Thymus (tissue), 11 donors: ENCODE results near the gene SCAMP1. TPM values are rescaled to one million over a fixed set of nuclear protein-coding genes. Genes with fewer than 3 reads are reported as not detected.
"Not testable (repeated sequence)": the region's sequence is repeated elsewhere in the genome, so short reads cannot be mapped to it uniquely, and the experiment has no call there.

Experiments
- DNase-seq, 9 donors: peaks; one replicate each; pipeline ENCODE4 v3.0.0-alpha.2; 2013; ENCODE audit warnings: low spot score in 9 of 9, low read depth in 6 of 9, missing footprints in 1 of 9
- H3K27ac ChIP-seq, 2 donors: one replicate each; pipeline ENCODE4 v1.5.1; 2013; ENCODE audit warnings: control low read depth in 1 of 2, low read depth in 1 of 2, low read length in 1 of 2, mild to moderate bottlenecking in 1 of 2, moderate library complexity in 1 of 2
- H3K27me3 ChIP-seq, 2 donors: one replicate each; pipeline ENCODE4 v1.5.1; 2013; ENCODE audit warnings: low read length in 1 of 2; ENCODE audit not compliant: control insufficient read depth in 2 of 2, insufficient read depth in 1 of 2
- H3K36me3 ChIP-seq, 2 donors: one replicate each; pipeline ENCODE4 v1.5.1; 2013; ENCODE audit warnings: low read length in 1 of 2, mild to moderate bottlenecking in 1 of 2, moderate library complexity in 1 of 2; ENCODE audit not compliant: control insufficient read depth in 2 of 2, insufficient read depth in 2 of 2
- H3K4me1 ChIP-seq, 2 donors: one replicate each; pipeline ENCODE4 v1.5.1; 2013; ENCODE audit warnings: low read length in 2 of 2; ENCODE audit not compliant: control insufficient read depth in 2 of 2, insufficient read depth in 2 of 2
- H3K4me3 ChIP-seq, 2 donors: one replicate each; pipeline ENCODE4 v1.5.1; 2013; ENCODE audit warnings: low read length in 2 of 2, control low read depth in 1 of 2, mild to moderate bottlenecking in 1 of 2
- H3K9me3 ChIP-seq, 2 donors: one replicate each; pipeline ENCODE4 v1.5.1; 2013; ENCODE audit warnings: low read length in 1 of 2, mild to moderate bottlenecking in 1 of 2; ENCODE audit not compliant: control insufficient read depth in 2 of 2, insufficient read depth in 1 of 2
- WGBS: extraction: QIAGEN DNeasy Blood & Tissue Kit; methylation state at CpG from one replicate; pipeline ENCODE4 v1.1.7; 2013; 5-methylcytosine and 5-hydroxymethylcytosine counted together
- polyA plus RNA-seq: library from polyadenylated mRNA; stranded (reverse); fragments of 200-250 nt; gene quantifications from one replicate; pipeline ENCODE4 v1.2.3, GENCODE V29; 2013
- total RNA-seq: library from RNA; stranded (reverse); fragments of 120-200 nt; gene quantifications from one replicate; pipeline ENCODE4 v1.2.4, GENCODE V29; 2013
- donor health status: healthy.

SCAMP1 gene
- total and polyA plus RNA-seq, 2 donors: 15.1 to 26.6 TPM

- H3K4me3 ChIP-seq: no peak overlapping the region
- no peak overlapping the region for H3K27ac ChIP-seq
- WGBS: 100% methylated on average over 2 of the region's 2 CpGs
- H3K27me3 ChIP-seq: no peaks in the 10 kb centered on the region
- H3K36me3 ChIP-seq: peaks cover 0 to 4% of the 10 kb centered on the region in 2 donors
- H3K4me1 ChIP-seq: peaks cover 0 to 4% of the 10 kb centered on the region in 2 donors
- no peak for DNase-seq
- no peaks in the 10 kb centered on the region for H3K9me3 ChIP-seq
Observed at GRCh38 chr5:78429332-78429980, 69.0 kb downstream of the SCAMP1 start.

- no peak for DNase-seq
- Histone ChIP-seq H3K36me3 (peaks cover 0 to 4% of the 10 kb centered on the region in 2 donors), H3K4me1 (peaks cover 0 to 4% of the 10 kb centered on the region in 2 donors), H3K4me3 (no peak overlapping the region), H3K9me3 (no peaks in the 10 kb centered on the region), H3K27me3 (no peaks in the 10 kb centered on the region), H3K27ac (no peak overlapping the region)
- 97% methylated on average over 1 of the region's 1 CpG for WGBS
Observed at GRCh38 chr5:78430866-78431265, 70.4 kb downstream of the SCAMP1 start.

GRCh38 chr5:78433972-78434371, 73.6 kb downstream of the SCAMP1 start:
- no peak overlapping the region for H3K4me3 ChIP-seq
- H3K36me3 ChIP-seq: no peaks in the 10 kb centered on the region
- peak in 4 of 9 donors; percentile 1 to 25 (median 5) for DNase-seq
- H3K27me3 ChIP-seq: no peaks in the 10 kb centered on the region
- H3K9me3 ChIP-seq: no peaks in the 10 kb centered on the region
- H3K4me1 ChIP-seq: peaks cover 0 to 4% of the 10 kb centered on the region in 2 donors
- H3K27ac ChIP-seq: no peak overlapping the region

- Histone ChIP-seq H3K4me3 (no peak overlapping the region), H3K9me3 (no peaks in the 10 kb centered on the region), H3K4me1 (no peaks in the 10 kb centered on the region), H3K27ac (no peak overlapping the region), H3K36me3 (no peaks in the 10 kb centered on the region), H3K27me3 (no peaks in the 10 kb centered on the region)
- no peak for DNase-seq
- 93% methylated on average over 3 of the region's 3 CpGs for WGBS
Observed at GRCh38 chr5:78447775-78448424, 87.5 kb downstream of the SCAMP1 start.

GRCh38 chr5:78449103-78449502, 88.7 kb downstream of the SCAMP1 start:
- no peak overlapping the region for H3K4me3 ChIP-seq
- no peaks in the 10 kb centered on the region for H3K36me3 ChIP-seq
- no peaks in the 10 kb centered on the region for H3K9me3 ChIP-seq
- no peaks in the 10 kb centered on the region for H3K27me3 ChIP-seq
- H3K4me1 ChIP-seq: no peaks in the 10 kb centered on the region
- DNase-seq: no peak
- no peak overlapping the region for H3K27ac ChIP-seq

GRCh38 chr5:78457507-78457906, 97.1 kb downstream of the SCAMP1 start:
- H3K4me3 ChIP-seq, H3K9me3 ChIP-seq, DNase-seq, H3K4me1 ChIP-seq, H3K27me3 ChIP-seq, H3K36me3 ChIP-seq, H3K27ac ChIP-seq: not testable (repeated sequence)
- 91% methylated on average over 14 of the region's 14 CpGs for WGBS

GRCh38 chr5:78458843-78459242, 98.4 kb downstream of the SCAMP1 start:
- peaks cover 3 to 4% of the 10 kb centered on the region in 2 donors for H3K36me3 ChIP-seq
- WGBS: 97% methylated on average over 2 of the region's 2 CpGs

GRCh38 chr5:78467140-78467539, 106.7 kb downstream of the SCAMP1 start:
- H3K36me3 ChIP-seq: peaks cover 0 to 4% of the 10 kb centered on the region in 2 donors
- H3K4me1 ChIP-seq: no peaks in the 10 kb centered on the region
- H3K27ac ChIP-seq: no peak overlapping the region
- H3K4me3 ChIP-seq: no peak overlapping the region
- H3K27me3 ChIP-seq: no peaks in the 10 kb centered on the region
- H3K9me3 ChIP-seq: no peaks in the 10 kb centered on the region
- no peak for DNase-seq
- 96% methylated on average over 1 of the region's 1 CpG for WGBS

More at GRCh38 chr5:78458843-78459242, 98.4 kb downstream of the SCAMP1 start:
- Histone ChIP-seq H3K27ac (no peak overlapping the region), H3K27me3 (no peaks in the 10 kb centered on the region), H3K4me3 (no peak overlapping the region), H3K9me3 (no peaks in the 10 kb centered on the region), H3K4me1 (no peaks in the 10 kb centered on the region)
- DNase-seq: no peak

GRCh38 chr5:78467752-78468357, 107.4 kb downstream of the SCAMP1 start:
- Histone ChIP-seq H3K9me3 (no peaks in the 10 kb centered on the region), H3K27me3 (no peaks in the 10 kb centered on the region), H3K36me3 (no peaks in the 10 kb centered on the region), H3K4me1 (no peaks in the 10 kb centered on the region), H3K27ac (no peak overlapping the region), H3K4me3 (no peak overlapping the region)
- peak in 5 of 9 donors; percentile 9 to 47 (median 17) for DNase-seq
- WGBS: 45% methylated on average over 3 of the region's 3 CpGs
